Endothelial cell of umbilical vein (primary cell): ENCODE data around the gene SUMF1.
A peak's percentile ranks its signal among the peaks of the same experiment; 100 is the strongest.

Experiments used
- CTCF ChIP-seq, 2 donors: IDR thresholded peaks; 1 replicate in 1 of 2; 2 replicates in 1 of 2; pipeline ENCODE4 v1.5.1; 2011; ENCODE audit warnings: low read length in 2 of 2, mild to moderate bottlenecking in 2 of 2, moderate library complexity in 2 of 2, control low read depth in 1 of 2, inconsistent platforms in 1 of 2, low read depth in 1 of 2; ENCODE audit not compliant: insufficient read depth in 1 of 2; ENCODE audit errors: extremely low read depth in 1 of 2
- EZH2 ChIP-seq: IDR thresholded peaks from 2 replicates; pipeline ENCODE4 v1.6.1; 2012; ENCODE audit warnings: borderline replicate concordance, low read depth, mild to moderate bottlenecking, moderate library complexity, low read length, inconsistent platforms; ENCODE audit not compliant: severe bottlenecking
- JUN ChIP-seq: IDR thresholded peaks from 2 replicates; pipeline ENCODE4 v1.6.1; 2011; ENCODE audit warnings: borderline replicate concordance, low read depth; ENCODE audit not compliant: insufficient read length, insufficient read depth
- MYC ChIP-seq: IDR thresholded peaks from one replicate; pipeline ENCODE4 v1.6.1; 2011; ENCODE audit warnings: mild to moderate bottlenecking, low read depth, low read length
- POLR2A ChIP-seq: IDR thresholded peaks from 2 replicates; pipeline ENCODE4 v1.6.1; 2012; ENCODE audit warnings: low read depth, mild to moderate bottlenecking, control low read depth, low read length
- POLR2AphosphoS5 ChIP-seq: IDR thresholded peaks from 2 replicates; pipeline ENCODE4 v1.6.1; 2012; ENCODE audit warnings: low read depth, mild to moderate bottlenecking, control low read depth, low read length, moderate library complexity; ENCODE audit not compliant: insufficient read depth

GRCh38 chr3:4313606-4314293 lies 153.3 kb downstream of the SUMF1 start:
- TF ChIP-seq CTCF (IDR thresholded peaks at IDR 0.05; ENCODE audit: extremely low read depth in 1 of 2, insufficient read depth in 1 of 2, low read depth in 1 of 2, low read length in 2 of 2) (no peak), POLR2AphosphoS5 (peak; percentile 16), JUN (no peak), EZH2 (no peak), POLR2A (no peak), MYC (no peak)
